HepG2 (cell line): ENCODE measurements around the gene ZNRF3. TPM values are rescaled to one million over a fixed set of nuclear protein-coding genes. Genes with fewer than 3 reads are reported as not detected.

Experiments
- ATAC-seq: fragments of 200-7000 bp; cut with Tn5 transposase; 3 replicates; pipeline ENCODE4 v1.9.1; 2020; ENCODE audit warnings: mild to moderate bottlenecking, moderate library complexity
- BruUV-seq: library from RNA; stranded (reverse); fragments of 400-500 nt; replicated peaks from 2 replicates; lab custom pipeline; 2021; lab: Mats Ljungman, UMichigan
- CTCF ChIA-PET: fragments of 300-600 bp; formaldehyde crosslinking; extraction: SDS; loops from one replicate; lab custom pipeline; 2021; ENCODE audit warnings: low total read pairs, inconsistent platforms, low intra/inter-chr PET ratio; lab: Yijun Ruan, JAX
- POLR2A ChIA-PET: fragments of 350-600 bp; sonication (Branson Sonifier 250); formaldehyde crosslinking; loops from one replicate; lab custom pipeline; 2020; ENCODE audit warnings: antibody characterized with exemption, inconsistent platforms; lab: Yijun Ruan, JAX
- DNase-seq: peaks from one replicate; pipeline ENCODE4 v3.0.0-alpha.2; 2015; ENCODE audit warnings: low spot score
- FAIRE-seq: peaks from 3 replicates; lab custom pipeline; 2011; peaks lifted over from hg19 to GRCh38; lab: Jason Lieb, UNC
- H2AFZ ChIP-seq: one replicate; pipeline ENCODE4 v1.6.1; 2011; ENCODE audit warnings: low read length, inconsistent platforms
- H3K27ac ChIP-seq: fragments of 300-600 bp; 3 replicates; pipeline ENCODE4 v1.8.0; 2011; ENCODE audit warnings: mixed run types, mild to moderate bottlenecking, mixed read lengths, low read length, inconsistent platforms; ENCODE audit not compliant: insufficient read depth; ENCODE audit errors: extremely low read length
- H3K27me3 ChIP-seq, 2 experiments: fragments of 200-600 bp in 1 of 2; 2 replicates in 1 of 2; 3 replicates in 1 of 2; pipeline versions ENCODE4 v1.6.0 to v1.8.0; 2011; ENCODE audit warnings: low read length in 2 of 2, mild to moderate bottlenecking in 2 of 2, moderate library complexity in 2 of 2, inconsistent platforms in 1 of 2; ENCODE audit not compliant: insufficient read depth in 2 of 2, control insufficient read depth in 1 of 2
- H3K36me3 ChIP-seq, 2 experiments: fragments of 200-600 bp in 1 of 2; replicated peaks in 1 of 2; 2 replicates in 1 of 2; 3 replicates in 1 of 2; pipeline versions ENCODE4 v1.5.1 to v1.8.0; 2011; ENCODE audit warnings: low read length in 2 of 2, inconsistent platforms in 1 of 2; ENCODE audit not compliant: insufficient read depth in 2 of 2, control insufficient read depth in 1 of 2
- H3K4me1 ChIP-seq: 2 replicates; pipeline ENCODE4 v1.5.1; 2012; ENCODE audit warnings: low read length, inconsistent platforms; ENCODE audit not compliant: insufficient read depth
- H3K4me2 ChIP-seq: 2 replicates; pipeline ENCODE4 v1.6.0; 2011; ENCODE audit warnings: low read depth, low read length, inconsistent platforms
- H3K4me3 ChIP-seq, 3 experiments: fragments of 200-600 bp in 1 of 3; sonication (generic), shearing (Covaris generic) in 1 of 3; replicated peaks in 1 of 3; 2 replicates each; pipeline ENCODE4 v1.5.1; 2011 to 2016; ENCODE audit warnings: low read length in 3 of 3, inconsistent platforms in 2 of 3, low read depth in 2 of 3, mild to moderate bottlenecking in 2 of 3, control low read depth in 1 of 3, mixed read lengths in 1 of 3; ENCODE audit not compliant: insufficient read depth in 1 of 3
- H3K79me2 ChIP-seq: one replicate; pipeline ENCODE4 v1.6.1; 2011; ENCODE audit warnings: low read length, inconsistent platforms; ENCODE audit not compliant: insufficient read depth
- H3K9ac ChIP-seq: 2 replicates; pipeline ENCODE4 v1.6.0; 2011; ENCODE audit warnings: mild to moderate bottlenecking, low read depth, low read length, inconsistent platforms; ENCODE audit not compliant: insufficient read depth
- H3K9me3 ChIP-seq: 2 replicates; pipeline ENCODE4 v1.5.1; 2012; ENCODE audit warnings: mild to moderate bottlenecking, low read length
- H4K20me1 ChIP-seq: 2 replicates; pipeline ENCODE4 v1.6.0; 2011; ENCODE audit warnings: inconsistent platforms, mild to moderate bottlenecking, low read length, moderate library complexity; ENCODE audit not compliant: insufficient read depth
- NFRKB ChIP-seq: fragments of 450-650 bp; IDR thresholded peaks from 2 replicates; pipeline ENCODE4 v1.6.1; 2017
- POLR2A ChIP-seq, 2 experiments: IDR thresholded peaks; 2 replicates each; pipeline ENCODE4 v1.6.1; 2011; ENCODE audit warnings: low read depth in 2 of 2, low read length in 2 of 2, mild to moderate bottlenecking in 1 of 2, moderate library complexity in 1 of 2; ENCODE audit not compliant: insufficient read depth in 1 of 2
- RBFOX2 ChIP-seq: fragments of 200-400 bp; formaldehyde crosslinking; IDR thresholded peaks from 2 replicates; pipeline ENCODE4 v1.6.1; 2017; ENCODE audit warnings: low read depth, mild to moderate bottlenecking, low read length
- WGBS: methylation state at CpG from one replicate; pipeline ENCODE4 v1.1.6; 2017; ENCODE audit warnings: low lambda C conversion rate; 5-methylcytosine and 5-hydroxymethylcytosine counted together
- in situ Hi-C: cut with HindIII; loops from 2 replicates; pipeline ENCODE4 v1.10.0; 2017; ENCODE audit warnings: low pct_unique_long_range_greater_than_20kb; ENCODE audit not compliant: extremely low pct_ligation_motif_present
- intact Hi-C: fragments of 100-400 bp; cut with micrococcal nuclease; formaldehyde crosslinking; loops from one replicate; pipeline ENCODE4 v1.10.0; 2022; ENCODE audit not compliant: unreplicated experiment
- polyA plus RNA-seq, 8 experiments: library from polyadenylated mRNA; depleted of rRNA in 3 of 8; stranded (reverse) in 7 of 8; unstranded in 1 of 8; fragments of >200 nt; fragmentation: Illumina TruSeq in 4 of 8; extraction: Trizol in 4 of 8; gene quantifications; 2 replicates each; pipeline versions ENCODE4 v1.2.1 to v1.2.3, GENCODE V29; 2011 to 2016; ENCODE audit warnings: low read depth in 4 of 8, missing spikeins in 1 of 8, mixed read lengths in 1 of 8; ENCODE audit not compliant: insufficient read depth in 1 of 8
- total RNA-seq, 5 experiments: library from RNA; depleted of rRNA; stranded (reverse); fragments of >200 nt; fragmentation: Illumina TruSeq; extraction: Trizol; gene quantifications; 2 replicates each; pipeline ENCODE4 v1.2.3, GENCODE V29; 2016; ENCODE audit warnings: low read depth in 1 of 5
- TF ChIP-seq, protein P1 (sequence below): sonication (generic); formaldehyde crosslinking; IDR thresholded peaks from 2 replicates; pipeline ENCODE4 v1.5.1; 2020; ENCODE audit warnings: mild to moderate bottlenecking, missing genetic modification reagents, moderate library complexity
- TF ChIP-seq, protein P2 (sequence below): sonication (generic); formaldehyde crosslinking; IDR thresholded peaks from 2 replicates; pipeline ENCODE4 v1.4.0; 2020; ENCODE audit warnings: mild to moderate bottlenecking, missing genetic modification reagents

The ZNRF3 gene
- total and polyA plus RNA-seq, 2 of the 13 experiments (the other 11 are each of a cell fraction or from before 2014, with no cell fraction given), result 20.3 to 36.7 TPM

DNA sequence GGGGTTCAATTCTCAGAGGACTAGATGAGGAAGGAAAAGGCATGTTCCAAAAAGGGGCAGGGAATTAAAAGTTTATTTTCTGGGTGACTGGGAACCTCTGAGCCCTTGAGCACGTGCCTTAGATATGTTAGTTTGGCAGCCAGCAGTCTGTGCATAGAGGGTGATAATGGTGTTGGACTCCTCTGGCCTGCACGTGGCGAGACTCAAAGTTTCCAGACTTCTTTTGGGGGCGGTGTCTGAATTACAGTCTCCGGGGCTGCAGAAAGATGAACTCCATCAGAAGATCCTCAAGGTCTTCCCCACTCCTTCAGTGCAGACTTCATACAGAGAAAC lies 861 bp upstream of the ZNRF3 start (continued):
- TF ChIP-seq, protein P1, sequence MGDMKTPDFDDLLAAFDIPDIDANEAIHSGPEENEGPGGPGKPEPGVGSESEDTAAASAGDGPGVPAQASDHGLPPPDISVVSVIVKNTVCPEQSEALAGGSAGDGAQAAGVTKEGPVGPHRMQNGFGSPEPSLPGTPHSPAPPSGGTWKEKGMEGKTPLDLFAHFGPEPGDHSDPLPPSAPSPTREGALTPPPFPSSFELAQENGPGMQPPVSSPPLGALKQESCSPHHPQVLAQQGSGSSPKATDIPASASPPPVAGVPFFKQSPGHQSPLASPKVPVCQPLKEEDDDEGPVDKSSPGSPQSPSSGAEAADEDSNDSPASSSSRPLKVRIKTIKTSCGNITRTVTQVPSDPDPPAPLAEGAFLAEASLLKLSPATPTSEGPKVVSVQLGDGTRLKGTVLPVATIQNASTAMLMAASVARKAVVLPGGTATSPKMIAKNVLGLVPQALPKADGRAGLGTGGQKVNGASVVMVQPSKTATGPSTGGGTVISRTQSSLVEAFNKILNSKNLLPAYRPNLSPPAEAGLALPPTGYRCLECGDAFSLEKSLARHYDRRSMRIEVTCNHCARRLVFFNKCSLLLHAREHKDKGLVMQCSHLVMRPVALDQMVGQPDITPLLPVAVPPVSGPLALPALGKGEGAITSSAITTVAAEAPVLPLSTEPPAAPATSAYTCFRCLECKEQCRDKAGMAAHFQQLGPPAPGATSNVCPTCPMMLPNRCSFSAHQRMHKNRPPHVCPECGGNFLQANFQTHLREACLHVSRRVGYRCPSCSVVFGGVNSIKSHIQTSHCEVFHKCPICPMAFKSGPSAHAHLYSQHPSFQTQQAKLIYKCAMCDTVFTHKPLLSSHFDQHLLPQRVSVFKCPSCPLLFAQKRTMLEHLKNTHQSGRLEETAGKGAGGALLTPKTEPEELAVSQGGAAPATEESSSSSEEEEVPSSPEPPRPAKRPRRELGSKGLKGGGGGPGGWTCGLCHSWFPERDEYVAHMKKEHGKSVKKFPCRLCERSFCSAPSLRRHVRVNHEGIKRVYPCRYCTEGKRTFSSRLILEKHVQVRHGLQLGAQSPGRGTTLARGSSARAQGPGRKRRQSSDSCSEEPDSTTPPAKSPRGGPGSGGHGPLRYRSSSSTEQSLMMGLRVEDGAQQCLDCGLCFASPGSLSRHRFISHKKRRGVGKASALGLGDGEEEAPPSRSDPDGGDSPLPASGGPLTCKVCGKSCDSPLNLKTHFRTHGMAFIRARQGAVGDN (CRISPR knock-in tag), result no peak
- TF ChIP-seq, protein P2, sequence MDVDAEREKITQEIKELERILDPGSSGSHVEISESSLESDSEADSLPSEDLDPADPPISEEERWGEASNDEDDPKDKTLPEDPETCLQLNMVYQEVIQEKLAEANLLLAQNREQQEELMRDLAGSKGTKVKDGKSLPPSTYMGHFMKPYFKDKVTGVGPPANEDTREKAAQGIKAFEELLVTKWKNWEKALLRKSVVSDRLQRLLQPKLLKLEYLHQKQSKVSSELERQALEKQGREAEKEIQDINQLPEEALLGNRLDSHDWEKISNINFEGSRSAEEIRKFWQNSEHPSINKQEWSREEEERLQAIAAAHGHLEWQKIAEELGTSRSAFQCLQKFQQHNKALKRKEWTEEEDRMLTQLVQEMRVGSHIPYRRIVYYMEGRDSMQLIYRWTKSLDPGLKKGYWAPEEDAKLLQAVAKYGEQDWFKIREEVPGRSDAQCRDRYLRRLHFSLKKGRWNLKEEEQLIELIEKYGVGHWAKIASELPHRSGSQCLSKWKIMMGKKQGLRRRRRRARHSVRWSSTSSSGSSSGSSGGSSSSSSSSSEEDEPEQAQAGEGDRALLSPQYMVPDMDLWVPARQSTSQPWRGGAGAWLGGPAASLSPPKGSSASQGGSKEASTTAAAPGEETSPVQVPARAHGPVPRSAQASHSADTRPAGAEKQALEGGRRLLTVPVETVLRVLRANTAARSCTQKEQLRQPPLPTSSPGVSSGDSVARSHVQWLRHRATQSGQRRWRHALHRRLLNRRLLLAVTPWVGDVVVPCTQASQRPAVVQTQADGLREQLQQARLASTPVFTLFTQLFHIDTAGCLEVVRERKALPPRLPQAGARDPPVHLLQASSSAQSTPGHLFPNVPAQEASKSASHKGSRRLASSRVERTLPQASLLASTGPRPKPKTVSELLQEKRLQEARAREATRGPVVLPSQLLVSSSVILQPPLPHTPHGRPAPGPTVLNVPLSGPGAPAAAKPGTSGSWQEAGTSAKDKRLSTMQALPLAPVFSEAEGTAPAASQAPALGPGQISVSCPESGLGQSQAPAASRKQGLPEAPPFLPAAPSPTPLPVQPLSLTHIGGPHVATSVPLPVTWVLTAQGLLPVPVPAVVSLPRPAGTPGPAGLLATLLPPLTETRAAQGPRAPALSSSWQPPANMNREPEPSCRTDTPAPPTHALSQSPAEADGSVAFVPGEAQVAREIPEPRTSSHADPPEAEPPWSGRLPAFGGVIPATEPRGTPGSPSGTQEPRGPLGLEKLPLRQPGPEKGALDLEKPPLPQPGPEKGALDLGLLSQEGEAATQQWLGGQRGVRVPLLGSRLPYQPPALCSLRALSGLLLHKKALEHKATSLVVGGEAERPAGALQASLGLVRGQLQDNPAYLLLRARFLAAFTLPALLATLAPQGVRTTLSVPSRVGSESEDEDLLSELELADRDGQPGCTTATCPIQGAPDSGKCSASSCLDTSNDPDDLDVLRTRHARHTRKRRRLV (CRISPR knock-in tag), result 0 out of 2 replicates have a peak, but pooled peaks have one; percentile 51

DNA sequence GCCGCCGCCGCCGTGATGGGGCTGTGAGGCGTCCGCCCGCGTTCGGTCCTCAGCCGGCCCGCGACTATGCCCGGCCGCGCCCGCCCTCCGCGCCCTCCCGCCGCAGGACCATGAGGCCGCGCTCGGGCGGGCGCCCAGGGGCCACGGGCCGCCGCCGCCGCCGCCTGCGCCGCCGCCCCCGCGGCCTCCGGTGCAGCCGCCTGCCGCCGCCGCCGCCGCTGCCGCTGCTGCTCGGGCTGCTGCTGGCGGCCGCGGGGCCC lies 215 bp downstream of the ZNRF3 start:
- FAIRE-seq, result no peak
- ChIA-PET POLR2A (interaction anchor here (0.6 to 2.6 kb wide), 28 partner anchors 9 to 189 kb away, joined by 3 to 22 read pairs (median 4); partner anchors contain the start of gene KREMEN1), CTCF (no interaction called here)
- Histone ChIP-seq H3K4me2 (no peak overlapping the region), H3K9ac (peak overlapping the region; percentile 76), H3K4me3 (peak overlapping the region; percentile 97; a peak in 4 of 6 replicates), H3K9me3 (no peaks in the 10 kb centered on the region), H3K36me3 (no peaks in the 10 kb centered on the region), H3K27me3 (no peaks in the 10 kb centered on the region; a peak in 1 of 5 replicates), H2AFZ (no peak overlapping the region), H4K20me1 (peaks cover 27% of the 10 kb centered on the region), H3K79me2 (peaks cover 46% of the 10 kb centered on the region), H3K27ac (peak overlapping the region; percentile 67), H3K4me1 (peaks cover 52% of the 10 kb centered on the region)
- DNase-seq, result no peak
- no peak for ATAC-seq
- in situ Hi-C loops (no loop called here), intact Hi-C loops (loop anchor here (2.0 kb wide), 1 partner anchor 19 kb away; no protein-coding TSS in a partner anchor)
- WGBS, result no CpG with 5 or more reads among the region's 48 CpGs
- no TSS peak for BruUV-seq
- TF ChIP-seq RBFOX2, result peak; percentile 83
- TF ChIP-seq POLR2A (IDR thresholded peaks at IDR 0.05; ENCODE audit: insufficient read depth in 1 of 2, low read depth in 2 of 2, low read length in 2 of 2), result peak in 1 of 2 experiments; percentile 80; a peak in 2 of 4 replicates
- no peak for TF ChIP-seq NFRKB
